ENCODE results near the gene COL1A1.

GRCh38 chr17:50169121-50169764, 32.2 kb downstream of the COL1A1 start:
- TF ChIP-seq, protein P1, sequence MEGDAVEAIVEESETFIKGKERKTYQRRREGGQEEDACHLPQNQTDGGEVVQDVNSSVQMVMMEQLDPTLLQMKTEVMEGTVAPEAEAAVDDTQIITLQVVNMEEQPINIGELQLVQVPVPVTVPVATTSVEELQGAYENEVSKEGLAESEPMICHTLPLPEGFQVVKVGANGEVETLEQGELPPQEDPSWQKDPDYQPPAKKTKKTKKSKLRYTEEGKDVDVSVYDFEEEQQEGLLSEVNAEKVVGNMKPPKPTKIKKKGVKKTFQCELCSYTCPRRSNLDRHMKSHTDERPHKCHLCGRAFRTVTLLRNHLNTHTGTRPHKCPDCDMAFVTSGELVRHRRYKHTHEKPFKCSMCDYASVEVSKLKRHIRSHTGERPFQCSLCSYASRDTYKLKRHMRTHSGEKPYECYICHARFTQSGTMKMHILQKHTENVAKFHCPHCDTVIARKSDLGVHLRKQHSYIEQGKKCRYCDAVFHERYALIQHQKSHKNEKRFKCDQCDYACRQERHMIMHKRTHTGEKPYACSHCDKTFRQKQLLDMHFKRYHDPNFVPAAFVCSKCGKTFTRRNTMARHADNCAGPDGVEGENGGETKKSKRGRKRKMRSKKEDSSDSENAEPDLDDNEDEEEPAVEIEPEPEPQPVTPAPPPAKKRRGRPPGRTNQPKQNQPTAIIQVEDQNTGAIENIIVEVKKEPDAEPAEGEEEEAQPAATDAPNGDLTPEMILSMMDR (IDR thresholded peaks at IDR 0.05; ENCODE audit: low read length) = peak; percentile 86
- no peak for TF ChIP-seq EZH2 (IDR thresholded peaks at IDR 0.05; ENCODE audit: borderline replicate concordance, low read length)

Measured in OCI-LY1 (cell line).